C1 segment of cervical spinal cord (tissue), 14 donors: ENCODE measurements around the gene CDT1.

Experiments
- DNase-seq, 14 donors: peaks; one replicate each; lab custom pipeline; 2025; lab: John Stamatoyannopoulos, UW

CDT1 gene

GRCh38 chr16:88835383-88835782, 31.8 kb downstream of the CDT1 start:
- no peak for DNase-seq

DNA sequence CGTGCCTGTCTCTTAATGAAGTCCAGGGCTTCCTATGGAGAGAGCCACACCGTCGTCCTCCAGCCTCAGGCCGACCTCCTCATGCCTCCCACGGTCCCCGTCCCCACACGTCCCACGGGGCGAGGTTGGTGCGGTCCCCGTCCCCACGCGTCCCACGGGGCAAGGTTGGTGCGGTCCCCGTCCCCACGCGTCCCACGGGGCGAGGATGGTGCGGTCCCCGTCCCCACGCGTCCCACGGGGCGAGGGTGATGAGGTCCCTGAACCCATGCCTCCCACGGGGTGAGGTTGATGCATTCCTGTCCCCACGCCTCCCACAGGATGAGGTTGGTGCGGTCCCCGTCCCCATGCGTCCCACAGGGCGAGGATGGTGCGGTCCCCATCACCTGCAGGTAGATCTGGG, 32.2 kb downstream of the CDT1 start:
- DNase-seq, result no peak

GRCh38 chr16:88836791-88837190, 33.2 kb downstream of the CDT1 start:
- DNase-seq, result no peak

GRCh38 chr16:88837806-88838205, 34.2 kb downstream of the CDT1 start:
- no peak for DNase-seq

DNA sequence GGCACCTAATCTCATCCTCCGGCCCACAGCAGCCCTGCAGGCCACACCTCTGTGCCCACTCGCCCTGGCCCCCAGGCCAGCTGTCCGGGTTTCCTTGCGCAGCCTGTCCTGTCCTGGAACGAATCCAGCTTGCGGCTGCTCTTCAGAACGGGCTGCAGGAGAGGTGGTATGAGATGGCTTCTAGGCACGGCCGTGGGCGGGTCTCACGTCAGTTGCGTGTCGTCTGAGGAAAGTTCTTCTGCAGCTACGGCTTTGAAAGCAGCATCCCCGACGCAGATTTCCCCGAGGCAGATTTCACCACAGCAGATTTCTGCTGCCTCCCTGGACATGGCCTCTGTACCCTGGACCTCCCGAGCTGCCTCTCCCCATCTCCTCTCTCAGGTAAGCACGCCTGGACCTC, 35.0 kb downstream of the CDT1 start:
- no peak for DNase-seq

DNA sequence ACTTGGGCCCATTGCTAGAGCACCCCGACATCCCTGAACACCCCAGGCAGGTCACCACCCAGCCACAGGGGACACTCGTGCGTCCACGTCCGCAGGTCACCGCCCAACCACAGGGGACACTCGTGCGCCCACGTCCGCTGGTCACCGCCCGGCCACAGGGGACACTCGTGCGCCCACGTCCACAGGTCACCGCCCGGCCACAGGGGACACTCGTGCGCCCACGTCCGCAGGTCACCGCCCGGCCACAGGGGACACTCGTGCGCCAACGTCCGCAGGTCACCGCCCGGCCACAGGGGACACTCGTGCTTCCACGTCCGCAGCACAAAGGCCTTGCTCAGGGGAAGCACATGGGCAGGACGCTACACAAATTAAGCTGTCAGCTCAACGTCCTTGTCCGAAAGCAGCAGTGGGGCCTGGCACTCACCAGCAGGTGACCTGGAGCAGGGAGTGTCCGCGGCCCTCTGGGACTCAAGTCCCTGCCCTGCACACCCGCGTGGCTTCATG, 35.5 kb downstream of the CDT1 start:
- no peak for DNase-seq

- no peak for DNase-seq
Measured at GRCh38 chr16:88839745-88840599, 36.4 kb downstream of the CDT1 start.

DNA sequence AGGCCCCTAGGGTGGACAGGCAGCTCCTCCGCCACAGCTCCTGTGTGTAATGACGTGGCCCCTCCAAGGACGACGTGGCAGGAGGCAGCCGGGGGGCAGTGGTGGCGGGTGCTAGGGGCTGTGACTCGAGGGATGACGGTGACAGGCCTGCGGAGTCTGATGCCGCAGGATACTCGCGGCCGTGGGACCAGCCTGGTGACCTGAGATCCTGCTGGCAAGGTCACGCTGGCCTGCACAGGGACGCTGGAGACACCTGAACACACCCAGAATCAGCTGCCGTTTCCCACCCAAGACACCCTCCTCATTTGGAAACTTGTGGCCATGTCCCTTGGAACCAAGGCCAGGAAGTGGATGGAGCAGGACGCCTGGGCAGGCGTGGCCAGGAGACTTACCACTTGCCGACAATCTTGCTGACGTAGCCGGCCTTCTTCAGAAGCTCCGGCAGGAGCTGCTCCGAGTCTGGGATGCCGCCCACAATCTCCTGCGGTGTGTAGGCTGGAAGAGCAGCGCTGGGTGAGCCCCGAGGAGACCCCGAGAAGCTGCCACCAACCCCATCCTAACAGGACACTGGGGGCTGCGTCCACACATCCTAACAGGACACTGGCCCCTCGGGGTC, 37.1 kb downstream of the CDT1 start:
- DNase-seq, result no peak

DNA sequence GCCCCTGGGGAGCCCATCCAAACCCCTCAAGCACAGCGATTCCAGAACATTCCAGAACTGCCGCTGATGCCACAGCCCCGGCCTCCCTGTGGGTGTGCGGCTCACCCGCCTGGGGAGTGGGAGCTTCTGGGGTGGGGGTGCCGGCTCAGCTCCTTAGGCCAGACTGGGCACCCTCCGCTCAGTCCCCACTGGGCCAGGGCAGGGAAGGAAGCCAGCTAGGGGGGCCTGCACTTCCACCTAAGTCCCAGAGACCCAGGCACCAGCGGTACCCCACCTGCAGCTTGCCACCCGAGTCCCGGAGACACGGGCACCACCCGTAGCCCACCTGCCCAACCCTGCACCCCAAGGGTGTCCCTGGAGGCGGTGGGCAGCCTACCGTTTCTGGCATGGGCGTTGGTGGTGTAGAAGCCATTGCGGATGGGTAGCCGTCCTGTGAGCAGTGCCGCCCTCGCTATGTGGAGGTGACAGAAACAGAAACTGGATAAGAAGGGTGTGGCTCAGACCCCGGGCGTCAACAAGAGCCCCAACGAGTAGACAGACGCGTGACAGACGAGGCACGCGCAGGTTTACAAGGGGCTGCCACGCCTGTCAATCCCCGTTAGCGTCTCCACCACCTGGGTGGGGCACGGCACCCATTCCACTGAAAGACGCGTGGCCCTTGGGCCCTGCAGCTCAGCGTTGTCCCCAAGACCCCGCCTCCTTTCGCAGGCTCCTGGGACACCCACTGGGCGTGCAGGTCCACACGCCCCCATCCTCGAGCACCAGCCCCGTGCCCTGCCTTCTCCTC, 38.1 kb downstream of the CDT1 start:
- no peak for DNase-seq

- no peak for DNase-seq
Measured at GRCh38 chr16:88842308-88842756, 38.7 kb downstream of the CDT1 start.

DNA sequence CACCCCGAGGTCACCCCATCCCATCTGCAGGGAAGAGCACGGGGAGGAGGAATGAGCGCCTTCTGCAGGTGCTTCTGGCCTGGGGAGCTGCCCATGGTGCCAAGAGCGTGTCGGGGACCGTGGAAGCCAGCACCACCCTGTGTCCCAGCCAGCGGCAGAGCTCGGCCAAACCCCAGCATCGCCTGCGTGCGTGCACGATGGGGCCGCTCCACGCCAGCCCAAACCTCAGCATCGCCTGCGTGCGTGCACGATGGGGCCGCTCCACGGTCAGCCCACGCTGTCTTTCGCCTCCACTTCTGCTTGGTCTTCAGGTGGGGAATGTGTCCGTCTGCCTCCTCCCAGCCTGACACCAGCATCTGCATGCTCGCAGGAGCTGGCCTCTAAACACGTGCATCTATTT, 39.2 kb downstream of the CDT1 start:
- no peak for DNase-seq

GRCh38 chr16:88843256-88843655, 39.7 kb downstream of the CDT1 start:
- no peak for DNase-seq

DNA sequence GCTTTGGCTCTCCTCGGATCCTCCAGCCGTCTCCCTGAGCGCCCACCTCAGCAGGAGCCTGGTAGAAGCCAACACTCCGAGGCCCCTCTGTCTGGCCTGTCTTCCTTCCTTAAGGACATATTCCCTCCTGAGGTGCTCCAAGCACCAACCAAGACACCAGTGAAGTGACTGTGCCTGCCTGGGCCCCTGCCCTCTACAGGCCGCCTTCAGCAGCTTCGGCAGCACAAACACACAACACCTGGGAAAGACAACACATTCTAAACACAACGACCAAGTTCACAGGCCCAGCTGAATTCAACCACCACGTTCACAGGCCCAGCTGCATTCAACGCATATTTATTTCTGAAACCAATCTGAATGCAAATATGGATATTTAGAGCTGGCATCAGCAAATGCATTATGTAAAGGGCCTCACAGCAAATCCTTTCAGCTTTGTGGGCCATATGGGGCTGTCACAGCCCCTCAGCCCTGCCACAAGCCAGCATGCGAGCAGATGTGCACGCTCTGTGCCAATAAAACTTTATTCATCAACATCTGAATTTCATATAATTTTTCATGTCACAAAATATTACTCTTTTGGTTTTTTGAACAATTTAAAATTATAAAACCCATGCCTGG, 40.9 kb downstream of the CDT1 start:
- DNase-seq, result peak in 1 of 14 donors; percentile 15

DNA sequence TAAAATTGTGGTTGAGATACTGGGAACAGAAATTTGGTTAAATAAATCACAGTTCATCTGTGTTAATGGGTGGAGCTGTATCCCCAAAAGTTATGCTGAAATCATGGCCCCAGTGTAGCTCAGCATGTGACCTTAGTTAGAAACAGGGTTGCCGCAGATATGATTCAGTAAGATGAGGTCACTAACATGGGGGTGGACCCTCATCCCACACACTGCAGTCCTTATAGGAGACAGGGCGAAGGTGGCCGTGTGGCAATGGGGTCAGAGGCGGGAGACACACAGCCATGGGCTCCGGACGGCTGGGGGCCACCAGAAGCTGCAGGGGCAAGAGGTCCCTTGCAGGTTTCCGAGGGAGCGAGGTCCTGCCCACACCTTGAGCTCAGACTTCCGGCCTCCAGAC, 42.5 kb downstream of the CDT1 start:
- DNase-seq, result no peak

DNA sequence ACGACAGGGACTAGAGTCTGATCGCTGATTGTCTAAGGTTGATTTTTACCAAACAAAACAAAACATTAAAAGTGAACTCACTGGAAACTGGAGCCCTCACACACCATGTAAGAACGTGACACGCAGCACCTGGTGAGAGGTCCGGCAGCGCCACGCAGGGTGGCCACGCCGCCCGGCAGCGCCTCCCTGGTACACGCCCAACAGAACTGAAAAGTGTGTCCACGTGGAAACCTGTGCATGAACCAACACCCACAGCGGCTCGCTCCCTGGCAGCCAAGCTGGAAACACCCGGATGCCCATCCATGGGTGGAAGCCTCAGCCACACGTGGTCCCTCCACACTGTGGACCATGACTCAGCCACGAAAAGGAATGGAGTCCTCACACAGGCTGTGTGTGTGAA, 44.1 kb downstream of the CDT1 start:
- no peak for DNase-seq

DNA sequence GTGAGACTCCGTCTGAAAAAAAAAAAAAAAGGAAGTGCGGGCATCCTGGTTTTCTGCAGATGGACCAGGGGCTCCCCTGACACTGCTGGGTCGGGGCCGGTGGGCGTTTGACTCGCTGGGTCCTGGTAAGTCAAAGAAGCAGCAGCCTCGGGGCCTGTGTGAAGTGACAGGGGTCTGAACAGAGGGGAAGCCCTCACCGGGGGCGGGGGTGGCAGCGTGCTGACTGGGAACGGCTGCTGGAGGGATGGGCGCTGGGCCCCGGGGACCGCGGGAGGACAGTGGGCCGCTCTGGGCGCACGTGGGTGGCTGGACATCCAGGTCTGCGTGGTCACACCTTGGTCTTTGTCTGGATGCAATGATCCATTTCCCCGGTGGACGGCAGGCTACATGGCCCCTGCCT, 45.0 kb downstream of the CDT1 start:
- DNase-seq, result no peak

GRCh38 chr16:88850531-88851199, 47.1 kb downstream of the CDT1 start:
- DNase-seq, result no peak

DNA sequence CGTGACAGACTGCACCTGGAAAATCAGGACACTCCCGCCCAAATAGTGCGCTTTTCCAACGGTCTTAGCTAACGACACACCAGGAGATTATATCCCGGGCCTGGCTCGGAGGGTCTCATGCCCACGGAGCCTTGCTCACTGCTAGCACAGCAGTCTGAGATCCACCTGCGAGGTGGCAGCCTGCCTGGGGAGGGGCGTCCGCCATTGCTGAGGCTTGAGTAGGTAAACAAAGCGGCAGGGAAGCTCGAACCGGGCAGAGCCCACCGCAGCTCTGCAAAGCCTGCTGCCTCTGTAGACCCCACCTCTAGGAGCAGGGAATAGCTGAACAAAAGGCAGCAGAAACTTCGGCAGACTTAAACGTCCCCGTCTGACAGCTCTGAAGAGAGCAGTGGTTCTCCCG, 48.0 kb downstream of the CDT1 start:
- no peak for DNase-seq

- no peak for DNase-seq
Measured at GRCh38 chr16:88853325-88853941, 49.8 kb downstream of the CDT1 start.

GRCh38 chr16:88854306-88855111, 50.9 kb downstream of the CDT1 start:
- DNase-seq, result no peak
